GM19452 (cell line): ENCODE results near the gene SCAMP1.

ENCODE experiments used
- ATAC-seq: cut with Tn5 transposase; IDR thresholded peaks from one replicate; pipeline ENCODE4 v1.9.1; 2021; ENCODE audit not compliant: unreplicated experiment

Gene SCAMP1

GRCh38 chr5:78511121-78511906, 150.9 kb downstream of the SCAMP1 start:
- ATAC-seq: no peak

- ATAC-seq: no peak
Measured at GRCh38 chr5:78512435-78512834, 152.0 kb downstream of the SCAMP1 start.

- ATAC-seq: no peak
Measured at GRCh38 chr5:78513441-78513840, 153.0 kb downstream of the SCAMP1 start.

GRCh38 chr5:78514427-78515330, 154.3 kb downstream of the SCAMP1 start:
- no peak for ATAC-seq

- no peak for ATAC-seq
Measured at GRCh38 chr5:78515670-78516069, 155.3 kb downstream of the SCAMP1 start.

GRCh38 chr5:78518365-78519197, 158.2 kb downstream of the SCAMP1 start:
- ATAC-seq: no peak

GRCh38 chr5:78519198-78519941, 159.0 kb downstream of the SCAMP1 start:
- ATAC-seq: no peak

GRCh38 chr5:78521455-78521854, 161.0 kb downstream of the SCAMP1 start:
- no peak for ATAC-seq

DNA sequence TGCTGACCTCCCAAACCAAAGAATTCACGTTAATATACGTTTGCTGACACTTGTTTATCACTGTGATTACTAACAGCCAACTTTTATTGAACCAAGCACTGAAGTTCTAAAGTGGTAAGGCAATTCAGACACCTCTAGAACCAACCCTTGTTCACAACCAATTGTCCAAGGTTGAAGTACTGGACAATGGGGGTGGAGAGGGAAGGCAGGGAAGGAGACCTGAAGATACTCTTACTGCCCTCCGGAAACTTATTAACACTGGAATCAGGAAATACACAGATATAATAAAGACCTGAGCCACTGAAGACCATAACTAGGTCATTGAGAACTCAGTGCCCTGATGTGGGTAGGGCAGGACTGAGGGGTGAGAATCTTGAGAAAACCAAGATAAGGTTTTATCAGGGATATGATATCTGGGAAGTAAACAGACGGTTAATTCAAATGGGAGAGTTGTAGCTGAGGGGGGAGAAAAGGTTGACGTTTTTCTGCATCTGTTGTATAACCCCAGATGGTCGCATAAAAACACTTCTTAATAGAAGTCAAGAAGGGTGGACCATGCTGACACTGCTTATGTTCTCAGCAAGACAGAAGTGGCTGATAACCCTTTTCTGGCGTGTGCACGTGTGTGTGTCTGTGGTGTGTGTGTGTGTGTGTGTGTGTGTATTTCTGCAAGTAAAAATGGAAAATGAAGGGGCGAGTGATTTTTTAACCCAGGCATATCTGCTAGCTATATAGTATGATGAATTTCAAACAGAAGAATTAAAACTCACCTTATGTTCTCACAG, 162.3 kb downstream of the SCAMP1 start:
- ATAC-seq: no peak

DNA sequence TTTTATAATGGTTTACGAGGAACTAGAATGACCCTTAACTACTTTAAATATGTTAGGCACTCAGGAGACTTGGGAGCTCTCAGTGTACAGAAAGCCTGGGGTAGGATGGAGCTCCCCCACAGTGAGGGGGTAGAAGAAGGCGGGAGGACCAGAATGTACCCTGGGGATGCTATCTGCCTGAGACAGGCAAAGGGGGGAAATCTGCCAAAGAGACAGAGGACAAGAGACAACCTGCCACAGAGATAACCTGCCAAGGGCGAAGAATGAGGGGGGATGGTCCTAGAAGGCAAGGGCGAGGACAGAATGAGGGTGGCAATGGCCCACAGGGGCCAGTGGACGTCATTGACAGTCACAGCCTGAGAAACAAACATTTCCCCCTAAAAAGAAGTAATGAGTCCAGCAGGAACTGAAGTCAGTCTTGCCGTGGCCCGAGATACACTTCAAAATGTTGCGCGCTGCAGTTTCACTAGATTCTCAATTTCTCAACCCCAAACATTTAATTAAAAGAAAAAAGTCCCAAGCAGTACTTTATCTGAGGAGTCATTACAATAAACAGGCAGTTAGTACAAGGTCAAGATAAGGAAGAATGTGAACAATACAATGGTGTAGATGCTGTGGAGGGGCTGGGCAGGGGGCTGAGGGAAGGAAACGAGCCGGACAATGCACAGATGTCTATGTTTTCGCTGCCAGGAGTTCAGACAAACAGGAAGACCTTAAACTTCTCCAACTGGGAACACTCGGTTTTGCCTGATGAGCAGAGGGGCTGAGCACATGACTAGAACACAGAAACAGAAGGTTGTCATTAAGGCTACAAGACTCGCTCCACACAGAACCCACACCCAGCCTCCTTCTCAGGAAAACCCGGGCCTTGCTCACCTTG, 163.1 kb downstream of the SCAMP1 start:
- no peak for ATAC-seq

DNA sequence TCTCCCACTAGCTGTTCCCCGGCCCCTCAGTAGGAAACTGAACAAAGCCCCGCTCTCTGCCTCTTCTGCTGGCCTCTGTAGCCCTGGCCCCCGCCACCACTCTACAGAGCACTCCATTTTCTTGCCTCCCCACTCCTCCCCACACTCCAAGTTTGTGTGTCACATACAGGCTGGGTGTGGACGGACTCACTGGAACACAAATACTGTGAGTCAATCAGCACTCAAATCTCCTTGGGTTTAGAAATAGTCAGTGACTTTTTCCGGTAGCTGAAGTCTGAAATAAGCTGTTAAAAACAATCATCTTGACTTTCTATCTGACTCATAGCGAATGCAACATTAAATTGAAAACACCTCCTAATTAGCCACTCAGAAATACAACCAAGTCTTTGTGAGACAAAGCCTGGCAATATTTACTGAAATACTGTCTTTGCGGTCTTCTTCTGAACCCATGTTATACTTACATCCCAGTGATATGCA, 165.7 kb downstream of the SCAMP1 start:
- no peak for ATAC-seq

- ATAC-seq: no peak
Measured at GRCh38 chr5:78527054-78527859, 166.8 kb downstream of the SCAMP1 start.

DNA sequence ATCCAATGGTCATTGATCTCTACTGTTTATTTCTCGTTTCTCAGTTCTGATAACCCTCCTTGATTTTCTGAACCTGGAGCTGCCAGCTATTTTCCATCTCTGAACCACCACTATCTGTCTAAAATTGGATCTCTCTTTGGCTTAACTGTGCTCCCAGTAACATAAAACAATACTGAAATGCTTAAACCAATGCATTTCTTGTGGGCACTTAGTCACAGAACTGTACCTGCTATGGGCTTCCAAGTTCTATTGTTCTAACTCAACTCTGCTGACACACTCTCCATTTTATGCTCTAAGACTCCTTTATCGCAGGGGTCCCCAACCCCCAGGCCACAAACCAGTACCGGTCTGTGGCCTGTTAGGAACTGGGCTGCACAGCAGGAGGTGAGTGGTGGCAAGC, 167.5 kb downstream of the SCAMP1 start:
- no peak for ATAC-seq
